Nephron progenitor cell (in vitro differentiated cells): Measurements from ENCODE around the gene IDH3A.

Source experiments
- DNase-seq: peaks from one replicate; pipeline ENCODE4 v3.0.0; 2021
- H3K27ac Mint-ChIP-seq: 2 replicates; pipeline ENCODE4 v1.8.0; 2021; ENCODE audit warnings: mild to moderate bottlenecking, moderate library complexity, mixed read lengths
- H3K27me3 Mint-ChIP-seq: 2 replicates; pipeline ENCODE4 v1.8.0; 2021; ENCODE audit warnings: mild to moderate bottlenecking, low read depth, mixed read lengths; ENCODE audit not compliant: poor library complexity
- H3K36me3 Mint-ChIP-seq: 2 replicates; pipeline ENCODE4 v1.8.0; 2021; ENCODE audit warnings: low read depth, mixed read lengths
- H3K4me1 Mint-ChIP-seq: 2 replicates; pipeline ENCODE4 v1.8.0; 2021; ENCODE audit warnings: mixed read lengths
- H3K4me3 Mint-ChIP-seq: 2 replicates; pipeline ENCODE4 v1.8.0; 2021; ENCODE audit warnings: mild to moderate bottlenecking, moderate library complexity, mixed read lengths
- H3K9me3 Mint-ChIP-seq: 2 replicates; pipeline ENCODE4 v1.8.0; 2021; ENCODE audit warnings: mild to moderate bottlenecking, moderate library complexity, mixed read lengths
- TF ChIP-seq, protein P1 (sequence below): fragments of 200-600 bp; sonication (generic); IDR thresholded peaks from 2 replicates; pipeline ENCODE4 v1.5.0; 2021; ENCODE audit warnings: antibody characterized with exemption

The IDH3A gene

DNA sequence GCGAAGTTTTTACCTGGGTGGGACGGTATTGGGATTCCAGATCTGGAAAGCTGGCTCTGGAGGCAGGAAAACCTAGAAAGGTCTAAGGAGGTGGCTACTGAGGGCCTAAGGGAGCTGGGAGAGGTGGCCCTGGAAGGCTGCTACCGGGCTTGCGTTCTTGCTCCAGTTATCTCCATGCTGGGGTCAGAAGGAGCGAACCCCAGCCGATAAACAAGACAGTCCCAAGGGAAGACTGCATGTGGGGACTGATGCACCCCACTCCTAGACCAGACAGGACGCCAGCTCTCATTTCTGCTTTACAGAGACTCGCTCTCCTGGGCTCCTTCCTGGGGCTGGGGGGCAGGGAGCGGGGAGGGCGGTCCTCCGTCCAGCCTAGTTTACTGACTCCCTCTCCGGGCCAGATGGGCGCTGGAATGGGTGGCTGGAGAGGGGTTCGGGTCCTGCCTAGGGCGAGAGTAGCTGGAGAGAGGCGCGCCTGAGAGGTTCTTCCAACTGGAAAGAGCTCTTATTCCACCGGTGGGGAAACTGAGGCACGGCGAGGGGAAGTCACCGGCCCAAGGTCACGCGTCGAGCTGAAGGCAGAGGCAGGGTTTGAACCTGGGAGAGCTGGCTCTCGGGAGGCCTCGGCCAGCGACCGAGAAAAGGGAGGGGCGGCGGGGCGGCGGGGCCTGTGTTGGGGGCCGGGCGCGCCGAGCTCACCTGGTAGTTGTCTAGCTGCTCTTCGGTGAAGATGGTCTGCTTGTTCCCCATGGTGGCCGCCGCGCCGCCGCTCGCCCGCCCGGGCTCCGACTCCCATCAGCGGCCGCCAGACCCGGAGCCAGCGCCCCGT is 18.5 kb upstream of the IDH3A start:
- Mint-ChIP-seq H3K4me1 (peaks cover 60% of the 10 kb centered on the region), H3K4me3 (peak overlapping the region; percentile 85), H3K27ac (no peak overlapping the region), H3K27me3 (no peaks in the 10 kb centered on the region), H3K36me3 (peaks cover 4% of the 10 kb centered on the region), H3K9me3 (no peaks in the 10 kb centered on the region)
- peak; percentile 22 for DNase-seq
- TF ChIP-seq, protein P1, sequence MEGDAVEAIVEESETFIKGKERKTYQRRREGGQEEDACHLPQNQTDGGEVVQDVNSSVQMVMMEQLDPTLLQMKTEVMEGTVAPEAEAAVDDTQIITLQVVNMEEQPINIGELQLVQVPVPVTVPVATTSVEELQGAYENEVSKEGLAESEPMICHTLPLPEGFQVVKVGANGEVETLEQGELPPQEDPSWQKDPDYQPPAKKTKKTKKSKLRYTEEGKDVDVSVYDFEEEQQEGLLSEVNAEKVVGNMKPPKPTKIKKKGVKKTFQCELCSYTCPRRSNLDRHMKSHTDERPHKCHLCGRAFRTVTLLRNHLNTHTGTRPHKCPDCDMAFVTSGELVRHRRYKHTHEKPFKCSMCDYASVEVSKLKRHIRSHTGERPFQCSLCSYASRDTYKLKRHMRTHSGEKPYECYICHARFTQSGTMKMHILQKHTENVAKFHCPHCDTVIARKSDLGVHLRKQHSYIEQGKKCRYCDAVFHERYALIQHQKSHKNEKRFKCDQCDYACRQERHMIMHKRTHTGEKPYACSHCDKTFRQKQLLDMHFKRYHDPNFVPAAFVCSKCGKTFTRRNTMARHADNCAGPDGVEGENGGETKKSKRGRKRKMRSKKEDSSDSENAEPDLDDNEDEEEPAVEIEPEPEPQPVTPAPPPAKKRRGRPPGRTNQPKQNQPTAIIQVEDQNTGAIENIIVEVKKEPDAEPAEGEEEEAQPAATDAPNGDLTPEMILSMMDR: no peak

DNA sequence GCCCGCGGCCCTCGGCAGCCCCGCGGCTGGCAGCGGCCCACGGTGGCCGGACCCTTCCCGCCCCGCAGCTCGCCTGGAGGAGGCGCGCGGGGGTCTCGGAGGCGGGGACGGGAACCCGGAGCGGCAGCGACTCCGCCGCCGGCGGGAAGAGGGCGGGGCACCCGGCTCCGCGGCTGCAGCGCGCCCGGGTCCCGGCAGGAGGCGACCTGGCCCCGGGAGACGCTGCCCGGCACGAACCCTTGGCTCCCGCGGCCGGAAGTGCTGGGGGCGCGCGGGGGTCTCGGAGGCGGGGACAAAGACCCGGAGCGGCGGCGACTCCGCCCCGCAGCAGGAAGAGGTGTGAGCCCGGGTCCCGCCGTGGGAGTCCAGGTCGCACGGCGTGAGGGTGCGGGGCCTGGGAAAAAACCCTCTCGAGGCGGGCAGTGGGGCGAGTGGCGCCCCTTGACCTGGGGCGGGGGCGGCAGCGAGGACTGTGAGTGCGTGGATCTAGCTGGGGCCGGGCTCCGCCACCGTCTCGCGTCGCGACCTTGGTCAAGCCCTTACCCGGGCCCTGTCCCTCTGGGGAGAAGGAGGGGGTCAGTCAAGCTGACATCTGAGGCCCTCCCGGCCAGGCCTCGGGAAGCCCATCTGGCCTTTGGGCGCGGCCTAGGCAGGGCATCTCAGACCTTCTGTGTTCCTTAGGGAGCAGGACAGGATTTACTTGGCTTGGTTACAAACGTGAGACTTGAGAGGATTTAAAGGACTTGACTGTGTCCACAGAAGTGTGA is 17.7 kb upstream of the IDH3A start, which contains the start of gene CIB2:
Gene CIB2, minus strand, starts transcription at position 151 of the 767 bp plus-strand sequence. CDS start 230 bp downstream, outside the sequence.
- Mint-ChIP-seq H3K27me3 (no peaks in the 10 kb centered on the region), H3K36me3 (peaks cover 4% of the 10 kb centered on the region), H3K4me3 (peak within 1 kb of the TSS; percentile 85), H3K27ac (peak within 1 kb of the TSS; percentile 69), H3K4me1 (peaks cover 66% of the 10 kb centered on the region), H3K9me3 (no peaks in the 10 kb centered on the region)
- TF ChIP-seq, protein P1: peak; percentile 54
- DNase-seq: peak; percentile 92

DNA sequence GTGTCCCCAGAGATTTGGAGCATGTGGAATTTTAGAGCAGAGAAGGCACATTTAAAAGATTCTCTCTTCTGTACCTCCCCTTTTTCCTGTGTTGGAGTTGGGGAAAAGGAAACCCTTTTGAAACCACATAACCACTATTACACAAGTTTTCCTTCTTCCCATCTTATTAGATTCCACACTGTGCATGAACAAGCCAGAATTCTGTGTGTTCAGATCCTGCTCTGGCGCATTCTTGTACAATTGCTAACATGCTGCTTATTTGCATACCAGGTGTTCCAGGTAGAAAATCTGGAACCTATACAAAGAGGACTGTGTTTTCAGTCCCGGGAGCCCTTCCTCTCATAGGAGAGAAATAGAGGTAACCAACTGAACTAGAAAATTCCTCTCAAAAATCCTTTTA is 15.4 kb upstream of the IDH3A start:
- Mint-ChIP-seq H3K27ac (no peak overlapping the region), H3K4me3 (no peak overlapping the region)

GRCh38 chr15:78139578-78139977 is 9.6 kb upstream of the IDH3A start:
- Mint-ChIP-seq H3K9me3 (no peaks in the 10 kb centered on the region), H3K27me3 (peaks cover 11% of the 10 kb centered on the region), H3K4me3 (no peak overlapping the region), H3K36me3 (no peaks in the 10 kb centered on the region), H3K27ac (no peak overlapping the region), H3K4me1 (peaks cover 6% of the 10 kb centered on the region)
- TF ChIP-seq, protein P1: no peak
- DNase-seq: no peak

More for the DNA sequence above, 15.4 kb upstream of the IDH3A start:
- no peak for DNase-seq
- H3K27me3 Mint-ChIP-seq: no peaks in the 10 kb centered on the region
- TF ChIP-seq, protein P1: no peak
- H3K9me3 Mint-ChIP-seq: no peaks in the 10 kb centered on the region
- H3K4me1 Mint-ChIP-seq: peaks cover 45% of the 10 kb centered on the region
- H3K36me3 Mint-ChIP-seq: no peaks in the 10 kb centered on the region

DNA sequence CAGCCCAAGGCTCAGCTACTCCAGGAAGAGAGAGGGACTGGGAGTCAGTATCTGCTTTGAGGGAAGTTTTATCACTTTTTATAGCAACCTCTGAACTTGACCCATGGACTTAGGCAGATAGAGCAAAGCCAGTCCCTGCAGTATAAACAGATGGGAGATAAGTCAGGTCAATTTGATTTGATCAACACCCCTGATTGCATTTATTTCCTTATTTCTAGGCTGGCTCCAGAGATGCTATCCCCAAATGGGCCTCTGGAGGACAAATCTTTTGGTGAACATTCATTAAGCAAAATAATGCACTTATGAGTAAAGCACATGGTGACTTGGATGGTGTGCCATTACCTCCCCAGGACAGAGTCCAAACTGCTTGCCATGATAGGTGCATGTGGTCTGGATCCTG is 8.9 kb upstream of the IDH3A start:
- H3K36me3 Mint-ChIP-seq: no peaks in the 10 kb centered on the region
- peaks cover 11% of the 10 kb centered on the region for H3K27me3 Mint-ChIP-seq
- H3K4me3 Mint-ChIP-seq: no peak overlapping the region
- DNase-seq: no peak
- no peak overlapping the region for H3K27ac Mint-ChIP-seq
- H3K9me3 Mint-ChIP-seq: no peaks in the 10 kb centered on the region
- TF ChIP-seq, protein P1: no peak
- peaks cover 6% of the 10 kb centered on the region for H3K4me1 Mint-ChIP-seq
